Suppressor macrophage (primary cell): Measurements from ENCODE around the gene COL24A1.

ENCODE experiments used
- DNase-seq, 4 experiments: peaks; one replicate each; pipeline ENCODE4 v3.0.0-alpha.2; 2020 to 2022
- total RNA-seq, 17 experiments: gene quantifications; one replicate each; lab custom pipeline; 2026; ENCODE audit warnings: mixed read lengths in 6 of 17, inconsistent platforms in 3 of 17; lab: John Stamatoyannopoulos, UW

COL24A1 gene
- total RNA-seq: 0.17 to 8.7 (median 0.72) reads per million in 17 experiments

DNA sequence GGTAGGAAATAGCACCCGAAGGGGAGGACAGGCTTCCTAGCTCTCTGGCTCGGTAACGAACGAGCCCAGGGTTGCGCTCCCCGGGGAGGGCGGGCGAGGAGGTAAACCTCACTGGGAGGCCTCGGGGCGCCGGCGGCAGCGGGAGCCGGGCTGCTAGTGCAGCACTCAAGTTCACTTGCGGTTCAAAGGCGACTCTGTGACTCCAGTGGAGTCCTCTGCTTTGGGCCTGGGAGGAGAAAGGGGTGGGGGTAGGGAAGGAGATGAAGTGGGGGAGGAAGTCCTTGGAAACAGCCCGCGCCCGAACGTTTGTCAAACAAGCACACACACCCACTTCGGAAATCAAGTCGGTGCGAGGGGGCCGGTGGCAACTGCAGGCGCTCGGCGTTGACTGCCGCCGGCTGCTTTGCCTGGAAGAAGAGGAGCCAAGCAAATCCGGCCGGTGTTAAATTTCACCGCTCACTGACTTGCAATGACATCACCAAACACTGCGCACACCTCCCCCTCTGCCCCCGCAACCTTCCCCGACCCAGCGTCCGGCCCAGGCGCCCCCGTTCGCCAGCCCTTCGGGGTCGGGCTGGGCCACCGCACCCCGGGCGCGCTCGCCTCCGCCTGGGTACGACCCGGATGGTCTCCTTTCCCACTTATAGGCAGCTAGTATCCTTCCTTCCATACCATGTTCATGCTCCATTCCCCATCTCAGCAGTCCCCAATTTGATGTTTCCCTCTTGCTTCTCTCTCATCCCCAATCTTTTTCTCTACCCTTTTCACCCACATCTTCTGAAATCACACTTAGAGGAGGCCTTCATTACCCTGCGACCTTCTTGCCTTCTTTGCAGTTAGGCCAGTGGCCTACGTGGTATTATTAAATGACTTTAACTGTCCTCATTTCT lies at the start of gene COL24A1:
Gene COL24A1, minus strand, starts transcription at position 207 of the 890 bp plus-strand sequence. CDS start 376 bp downstream, outside the sequence.
- peak in 3 of 4 experiments; percentile 23 to 54 (median 42) for DNase-seq

DNA sequence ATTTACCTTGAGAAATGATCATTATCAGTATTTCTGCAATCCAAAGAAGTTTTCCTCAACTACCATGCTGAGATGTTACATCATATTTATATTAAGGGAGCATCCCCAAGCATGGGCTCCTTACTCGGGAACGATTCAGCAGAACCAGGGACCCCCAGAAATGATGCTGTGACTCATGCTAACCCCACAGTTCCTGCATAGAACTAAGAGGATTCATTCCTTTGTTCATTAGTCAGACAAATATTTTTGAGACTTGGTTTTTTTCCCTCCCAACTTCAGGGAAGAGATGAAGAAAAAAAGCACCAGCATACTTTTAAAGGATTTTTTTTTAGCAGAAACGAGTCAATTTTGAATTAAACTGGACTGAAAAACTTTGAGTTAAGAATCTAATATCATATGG lies 49.2 kb upstream of the COL24A1 start:
- DNase-seq: no peak

DNA sequence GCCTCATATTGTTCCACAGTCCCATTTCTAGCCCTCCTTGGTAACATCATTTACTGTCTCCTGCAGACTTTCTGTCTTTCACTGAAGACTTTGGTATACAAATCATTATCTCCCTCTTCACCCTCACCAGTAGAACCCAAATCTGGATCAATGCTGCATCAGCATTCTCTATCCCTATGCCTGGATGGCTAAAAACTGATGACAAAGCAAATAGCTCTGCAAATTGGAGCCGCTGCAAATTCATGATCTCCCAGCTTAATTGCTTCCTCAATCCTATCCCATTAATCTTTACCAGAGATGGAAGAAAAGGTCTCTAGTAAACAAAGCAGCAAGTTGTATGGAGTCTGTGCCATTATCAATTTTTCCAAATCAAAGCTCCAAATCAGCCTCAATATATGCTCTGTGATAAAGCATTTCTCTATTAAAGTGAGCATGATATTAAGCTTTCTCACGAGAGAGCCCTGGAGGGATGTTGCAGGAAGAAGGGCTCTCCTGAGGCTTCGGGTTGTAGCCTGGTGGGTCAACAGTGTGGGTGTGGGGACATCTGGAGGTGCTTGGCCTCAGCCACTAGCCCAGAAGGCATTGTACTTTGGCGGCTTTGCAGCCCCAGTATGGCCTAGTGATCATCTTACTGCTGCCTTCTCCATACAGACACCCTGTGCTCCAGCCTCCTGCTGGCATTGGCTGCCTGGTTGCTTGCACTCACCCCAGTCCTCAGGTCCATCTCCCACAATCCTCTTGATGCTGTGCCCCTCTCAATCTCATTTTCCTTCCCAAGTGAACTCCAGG lies 46.2 kb upstream of the COL24A1 start:
- DNase-seq: no peak

DNA sequence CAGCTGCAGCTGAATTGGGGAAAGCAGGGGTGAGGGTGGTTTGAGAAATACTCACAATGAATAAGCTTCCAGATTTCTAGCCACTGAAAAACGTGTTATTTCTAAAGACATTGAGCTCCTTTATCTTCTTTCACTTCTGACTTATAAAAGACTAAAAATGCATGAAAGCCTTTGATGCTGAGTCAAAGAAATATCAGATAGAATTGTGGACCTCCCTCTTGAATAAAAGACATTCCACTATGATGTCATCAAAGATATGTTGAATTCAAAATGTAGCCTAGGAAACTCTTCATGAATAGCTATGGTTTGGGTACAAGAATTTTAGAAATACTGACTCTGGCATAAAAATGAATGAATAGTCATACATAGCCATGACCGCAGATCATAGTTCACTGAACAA lies 44.7 kb upstream of the COL24A1 start:
- DNase-seq: no peak

DNA sequence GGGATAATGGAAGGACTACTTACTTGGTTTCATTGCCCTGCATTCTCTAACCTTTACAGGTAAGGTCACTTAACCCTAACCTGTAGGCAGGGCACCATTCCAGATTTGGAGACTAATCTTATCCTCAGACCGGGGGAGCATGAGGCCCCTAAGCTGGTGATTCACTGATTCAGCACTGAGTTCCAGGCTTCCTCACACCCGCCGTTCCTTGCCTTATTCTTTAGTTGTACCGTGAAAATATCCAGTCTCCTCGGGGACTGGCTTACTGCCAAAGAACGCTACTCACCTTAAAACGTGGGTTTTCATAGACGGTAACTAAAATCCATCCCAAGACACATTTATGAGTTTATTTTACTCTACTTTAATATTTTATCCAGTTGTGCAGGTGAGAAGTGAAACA lies 44.3 kb upstream of the COL24A1 start:
- DNase-seq: no peak

DNA sequence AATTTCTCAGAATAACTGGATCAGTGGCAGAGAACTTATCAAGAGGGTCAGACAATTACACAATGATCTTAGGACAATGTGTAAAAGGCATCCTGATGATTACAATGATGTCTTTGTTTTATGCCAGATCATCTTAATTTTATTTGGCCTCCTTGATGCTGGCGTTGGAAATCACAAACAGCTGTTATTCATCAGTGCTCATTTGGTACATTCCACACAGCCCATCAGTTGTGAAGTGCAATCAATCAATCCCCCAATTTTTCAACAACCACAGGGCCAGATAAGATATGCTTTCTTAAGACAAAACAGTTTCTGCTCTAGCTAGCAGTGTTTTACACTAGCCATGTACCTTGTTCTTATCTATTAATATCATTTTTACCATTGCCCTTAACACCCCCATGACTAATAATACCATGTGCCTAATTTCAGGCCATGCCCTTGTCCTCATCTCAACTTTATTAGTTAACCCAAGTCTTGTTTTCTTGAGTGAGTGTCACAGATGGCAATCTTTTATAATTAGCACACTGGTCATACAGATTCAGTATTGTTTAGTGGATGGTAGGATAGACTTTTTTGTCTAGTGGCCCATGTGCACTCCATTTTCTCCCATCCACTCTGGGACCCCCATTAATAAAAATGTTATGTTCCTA lies 40.8 kb upstream of the COL24A1 start:
- DNase-seq: no peak

DNA sequence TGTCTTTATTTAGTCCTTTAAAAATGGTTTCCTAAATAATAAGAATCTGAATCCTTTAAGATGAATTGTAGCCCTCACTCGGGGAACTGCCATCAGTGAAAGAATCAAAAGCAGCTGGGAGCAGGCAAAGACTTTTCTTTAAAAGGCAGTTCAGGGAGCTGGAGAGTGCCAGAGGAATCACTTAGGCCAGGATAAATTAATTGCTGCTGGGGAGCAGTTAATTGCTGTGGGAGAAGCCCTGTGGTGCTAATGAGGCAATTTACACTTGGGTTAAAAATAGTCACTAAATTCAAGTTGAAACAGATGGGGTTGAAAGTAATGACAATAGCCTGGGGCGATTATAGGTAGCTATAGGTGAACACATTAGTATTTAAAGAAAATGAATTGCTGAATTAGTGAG lies 38.7 kb upstream of the COL24A1 start:
- DNase-seq: no peak

DNA sequence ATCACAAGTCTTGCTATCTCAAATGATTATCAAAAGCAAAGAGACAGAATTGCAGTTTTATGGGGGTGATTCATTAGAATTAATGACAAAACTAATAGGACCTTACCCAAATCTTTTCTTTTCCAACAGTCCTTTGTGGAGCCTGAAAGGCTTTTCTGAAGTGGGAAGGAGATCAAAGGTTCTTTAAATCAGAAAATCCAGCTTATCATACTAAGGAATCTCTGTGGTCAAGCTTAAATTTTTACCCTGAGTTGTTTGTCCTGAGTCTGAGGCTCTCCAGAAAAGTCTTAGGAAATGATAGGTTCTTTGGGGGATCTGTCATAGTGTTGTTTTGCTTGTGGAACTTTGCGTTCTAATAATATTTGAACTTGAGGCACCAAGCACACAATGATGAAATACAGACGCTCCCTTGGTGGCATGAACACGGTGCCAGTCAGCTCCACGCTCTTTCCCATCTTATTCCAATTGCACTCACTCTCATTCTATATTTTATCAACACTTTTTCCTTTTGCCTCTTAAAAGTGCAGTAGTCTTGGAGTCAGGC lies 38.0 kb upstream of the COL24A1 start:
- DNase-seq: no peak

DNA sequence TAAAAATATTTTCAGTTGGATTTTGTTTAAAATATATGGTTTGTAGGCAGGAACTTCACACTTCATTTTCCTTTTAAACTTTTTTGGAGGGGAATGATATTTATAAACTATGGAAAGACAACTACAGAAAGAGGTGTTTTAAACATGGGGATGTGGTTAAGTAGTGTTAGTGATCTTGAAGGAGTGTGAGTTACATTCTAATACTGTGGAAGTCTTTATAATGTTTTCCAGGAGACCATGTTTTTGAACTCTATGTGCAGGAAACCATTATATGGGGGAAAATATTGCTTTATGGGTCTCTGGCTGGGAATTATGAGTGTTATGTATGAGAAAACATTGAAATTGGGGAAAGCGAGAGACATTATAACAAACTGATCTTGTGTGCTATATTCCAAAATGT lies 35.8 kb upstream of the COL24A1 start:
- DNase-seq: no peak

DNA sequence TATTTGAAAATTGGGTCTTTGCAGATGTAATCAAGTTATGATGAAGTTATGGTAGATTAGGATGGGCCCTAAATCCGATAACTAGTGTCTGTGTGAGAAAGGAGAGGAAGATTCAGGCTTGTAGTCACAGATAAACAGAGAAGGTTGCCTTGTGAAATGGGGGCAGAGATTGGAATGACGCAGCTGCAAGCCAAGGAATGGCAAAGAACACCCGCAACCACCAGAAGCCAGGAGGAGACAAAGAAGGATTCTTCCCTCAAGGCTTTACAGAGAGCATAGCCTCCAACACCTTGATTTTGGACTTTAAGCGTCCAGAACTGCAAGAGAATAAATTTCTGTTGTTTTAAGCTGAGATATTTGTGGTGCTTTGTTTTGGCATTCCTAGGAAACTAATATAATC lies 35.4 kb upstream of the COL24A1 start:
- DNase-seq: no peak

DNA sequence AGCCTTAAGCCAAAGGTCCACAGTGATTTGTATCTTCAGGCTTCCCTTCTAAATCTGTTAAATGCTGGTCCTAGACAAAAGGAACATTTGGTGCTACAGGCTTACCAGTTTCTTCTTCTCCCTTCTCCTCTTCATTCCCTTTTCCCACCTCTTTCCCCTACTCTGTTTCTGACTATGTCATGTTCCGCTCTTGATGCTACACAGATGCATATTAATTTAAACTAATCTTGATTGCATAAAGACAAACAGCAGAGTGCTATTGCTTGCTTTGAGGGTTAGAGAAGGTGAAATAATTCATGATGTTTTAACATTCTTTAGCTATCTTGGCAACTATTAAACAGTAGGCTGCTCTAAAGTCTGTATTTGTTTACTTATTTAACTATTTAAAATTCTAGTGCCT lies 34.3 kb upstream of the COL24A1 start:
- no peak for DNase-seq

DNA sequence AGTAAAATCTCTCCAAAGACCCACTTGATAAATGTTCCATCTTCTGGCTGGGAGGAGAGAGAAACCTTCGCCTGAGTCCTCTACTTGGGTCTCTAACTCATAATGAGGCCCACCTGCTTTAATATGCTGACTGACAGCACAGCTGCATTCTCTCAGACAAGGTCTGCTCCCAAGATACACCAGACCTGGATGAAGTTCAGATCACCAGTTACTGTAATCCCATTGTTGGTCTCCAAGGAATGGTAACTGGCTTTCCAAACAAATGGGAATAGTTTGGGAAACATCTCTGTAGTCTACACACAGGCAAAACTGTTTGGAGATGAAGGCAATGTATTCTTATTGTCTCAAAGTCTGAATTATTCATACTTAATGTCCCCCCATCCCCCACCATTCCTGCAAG lies 27.9 kb upstream of the COL24A1 start:
- no peak for DNase-seq

DNA sequence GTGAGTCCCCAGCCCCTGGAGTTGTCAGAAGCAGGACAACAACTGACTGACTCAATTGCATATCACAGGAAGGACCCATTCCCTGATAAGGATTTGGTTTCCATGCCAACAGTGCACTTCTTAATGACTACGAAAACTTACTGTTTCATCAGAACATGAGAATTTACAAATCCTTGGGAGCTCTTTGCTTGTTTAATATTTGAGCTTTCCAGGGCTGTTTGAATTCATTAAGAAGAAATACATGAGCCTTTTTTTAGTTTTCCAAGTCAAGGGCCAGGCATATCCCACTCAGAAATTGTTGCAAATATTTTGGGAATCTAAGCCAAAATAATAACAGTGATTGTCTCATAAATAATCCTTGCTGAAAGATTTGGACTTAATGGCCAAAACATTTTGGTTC lies 27.2 kb upstream of the COL24A1 start:
- DNase-seq: no peak

DNA sequence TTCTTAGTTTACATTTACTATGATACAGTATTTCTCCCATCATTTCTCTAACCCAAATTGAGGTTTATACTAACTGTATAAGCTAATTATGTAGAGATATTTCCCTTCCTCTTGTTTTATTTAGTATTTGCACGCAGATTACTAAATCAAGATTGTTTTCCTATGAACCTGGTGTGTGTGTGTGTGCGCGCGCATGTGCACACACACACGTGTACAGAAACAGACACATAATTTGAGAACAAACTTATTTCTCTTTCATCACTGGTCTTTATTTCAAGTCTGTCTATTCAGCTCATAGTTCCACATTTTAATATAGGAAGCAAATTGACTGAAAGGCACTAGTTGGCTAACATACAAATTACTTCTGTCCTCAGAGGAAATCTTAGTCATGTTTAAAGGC lies 19.7 kb upstream of the COL24A1 start:
- peak in 1 of 4 experiments; percentile 15 for DNase-seq

DNA sequence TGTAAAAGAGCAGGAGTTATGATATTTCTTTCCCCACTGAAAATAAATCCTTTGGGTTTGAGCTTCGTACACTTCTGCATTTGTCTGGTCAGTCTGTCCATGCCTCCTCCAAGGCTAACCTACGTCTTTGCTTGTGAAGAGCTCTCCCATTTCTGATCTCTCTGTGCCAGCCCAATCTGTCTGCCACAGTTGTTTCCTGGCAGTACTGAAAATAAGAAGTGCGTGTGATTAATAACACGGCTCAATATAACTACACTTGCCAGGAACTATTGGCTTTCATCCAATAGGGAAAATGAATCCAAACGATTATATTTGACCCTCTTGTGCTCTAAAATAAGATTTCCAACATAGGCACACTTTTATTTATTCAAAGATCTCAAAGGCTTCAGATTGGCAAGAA lies 19.2 kb upstream of the COL24A1 start:
- peak in 2 of 4 experiments; percentile 6 to 14 for DNase-seq

DNA sequence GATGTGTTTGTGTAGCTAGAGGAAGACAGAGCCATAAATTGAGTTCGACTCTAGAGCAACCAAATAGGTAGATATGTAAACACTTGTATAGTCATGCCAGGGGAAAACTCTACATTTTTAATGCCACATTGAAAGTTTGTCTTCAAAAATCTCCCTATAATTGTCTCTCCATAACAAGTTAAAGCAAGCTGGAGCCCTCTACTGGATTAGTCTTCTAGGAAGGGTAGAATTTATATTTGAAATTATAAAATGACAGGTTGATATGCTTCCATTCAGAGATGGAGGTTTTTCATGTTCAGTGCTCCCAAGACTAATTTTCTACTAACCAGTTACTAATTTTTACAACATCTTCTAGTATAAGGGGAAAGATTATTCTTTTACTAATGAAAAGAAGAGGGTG lies 13.1 kb upstream of the COL24A1 start:
- peak in 1 of 4 experiments; percentile 26 for DNase-seq

DNA sequence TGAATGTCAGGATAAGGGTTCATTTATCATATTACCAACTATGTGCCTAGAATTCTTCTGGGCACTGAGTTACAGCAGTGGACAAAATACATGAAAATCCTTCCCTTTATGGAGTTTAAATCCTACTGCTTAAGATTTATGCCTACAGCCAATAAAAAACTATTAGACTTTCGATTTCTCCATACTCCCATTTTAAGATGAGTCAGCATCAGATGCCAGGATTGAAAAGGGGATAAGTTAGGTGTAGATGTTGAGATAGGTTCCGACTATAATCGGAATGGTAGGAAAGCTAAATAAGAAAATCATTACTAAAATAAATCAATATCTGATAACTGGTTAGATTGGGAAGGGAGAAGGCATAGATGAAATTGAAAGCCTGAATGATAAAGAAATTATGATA lies 3.2 kb upstream of the COL24A1 start:
- no peak for DNase-seq

DNA sequence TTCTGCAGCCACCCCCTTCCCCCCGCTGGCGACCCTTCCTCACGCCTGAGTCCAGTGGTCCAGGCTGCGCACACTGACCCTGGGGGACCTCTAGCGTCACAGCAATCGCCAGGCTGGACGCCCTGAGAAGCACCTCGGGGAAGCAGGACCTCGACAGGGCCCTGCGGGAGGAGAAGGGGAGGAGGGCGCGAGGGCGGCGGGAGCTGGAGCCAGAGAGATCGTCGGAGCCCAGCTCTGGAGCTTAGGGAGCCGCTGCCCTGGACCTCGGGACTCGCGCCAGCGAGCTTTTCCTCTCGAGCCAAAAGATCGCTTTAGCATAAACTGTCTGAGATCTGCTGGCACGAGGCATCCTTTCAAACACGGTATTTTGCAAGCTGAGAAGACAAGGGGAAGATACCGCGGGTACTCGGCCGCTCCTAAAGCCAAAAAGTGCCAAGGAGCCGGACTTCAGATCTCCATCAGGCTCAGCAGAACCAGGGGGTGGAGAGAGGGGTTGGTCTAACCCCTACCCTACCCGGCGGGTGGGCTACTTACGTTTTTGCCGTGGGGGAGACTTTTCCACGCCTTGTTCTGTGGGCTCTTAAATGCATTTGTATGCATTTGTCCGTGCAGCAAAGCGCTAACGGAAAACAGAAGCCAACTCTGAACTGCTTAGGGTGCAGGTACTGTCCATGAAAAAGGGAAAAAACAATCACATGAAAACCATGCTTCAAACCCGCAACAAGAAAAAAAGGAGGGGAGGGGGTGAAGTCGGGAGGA lies 586 bp downstream of the COL24A1 start:
- DNase-seq: peak in 3 of 4 experiments; percentile 15 to 57 (median 43)

DNA sequence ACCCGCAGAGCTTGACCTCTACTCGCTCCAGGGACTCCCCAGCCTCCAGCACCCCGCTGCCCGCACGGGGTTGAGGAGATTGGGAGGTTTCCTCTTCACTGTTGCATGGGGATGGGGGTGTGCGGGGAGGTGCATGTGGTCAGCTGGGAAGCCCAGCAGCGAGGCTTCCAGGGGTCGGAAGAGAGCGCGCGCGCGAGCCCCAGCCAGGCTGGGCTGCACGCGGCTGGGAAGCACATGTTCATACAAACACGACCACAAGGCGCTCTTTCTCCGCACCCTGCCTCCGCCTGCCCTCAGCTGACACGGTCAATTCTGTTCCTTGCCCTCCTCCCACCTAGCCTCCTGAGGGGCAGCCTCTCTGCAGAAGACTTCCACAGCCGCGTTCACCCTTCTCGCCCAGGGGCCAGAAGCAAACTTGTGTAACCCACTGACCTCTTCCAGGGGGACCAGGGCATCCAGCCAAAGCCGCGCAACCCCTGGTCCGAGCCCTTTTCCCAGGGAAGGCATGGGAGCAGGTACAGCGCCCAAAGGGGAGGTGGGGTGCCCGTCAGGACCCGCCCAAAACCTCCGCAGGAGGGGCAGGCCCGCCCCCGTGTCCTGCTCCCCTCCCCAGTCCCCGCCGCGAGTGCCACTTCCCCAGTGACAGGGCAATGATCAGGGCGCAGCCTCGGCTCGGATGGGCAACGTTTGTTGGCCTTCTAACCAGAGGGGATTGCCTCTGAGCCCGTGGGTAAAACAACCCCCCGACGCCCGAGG lies 1.3 kb downstream of the COL24A1 start:
- peak in 3 of 4 experiments; percentile 21 to 61 (median 48) for DNase-seq

DNA sequence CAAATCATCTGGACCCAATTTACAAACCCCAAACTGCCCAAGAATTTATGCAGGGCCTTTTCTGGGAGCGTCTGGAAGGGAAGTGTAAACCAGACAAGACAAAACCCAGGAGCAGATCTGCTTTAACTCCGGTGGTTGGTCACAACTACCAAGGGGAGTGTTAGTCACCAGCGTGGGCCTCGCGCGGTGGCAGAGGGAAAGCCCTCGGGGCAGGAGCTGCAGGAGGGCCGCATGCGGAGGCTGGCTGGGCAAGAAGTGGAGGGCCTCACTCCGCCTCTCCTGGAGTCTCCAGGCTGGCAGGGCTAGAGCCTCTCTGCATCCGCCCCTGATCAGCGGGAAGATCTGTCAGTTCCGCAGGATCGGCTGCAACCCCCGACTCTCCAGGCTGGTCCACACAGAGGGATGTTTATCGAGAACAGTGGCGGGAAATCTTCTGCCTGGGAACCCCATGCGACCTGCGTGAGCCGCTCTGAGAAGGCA lies 2.0 kb downstream of the COL24A1 start:
- peak in 1 of 4 experiments; percentile 22 for DNase-seq

DNA sequence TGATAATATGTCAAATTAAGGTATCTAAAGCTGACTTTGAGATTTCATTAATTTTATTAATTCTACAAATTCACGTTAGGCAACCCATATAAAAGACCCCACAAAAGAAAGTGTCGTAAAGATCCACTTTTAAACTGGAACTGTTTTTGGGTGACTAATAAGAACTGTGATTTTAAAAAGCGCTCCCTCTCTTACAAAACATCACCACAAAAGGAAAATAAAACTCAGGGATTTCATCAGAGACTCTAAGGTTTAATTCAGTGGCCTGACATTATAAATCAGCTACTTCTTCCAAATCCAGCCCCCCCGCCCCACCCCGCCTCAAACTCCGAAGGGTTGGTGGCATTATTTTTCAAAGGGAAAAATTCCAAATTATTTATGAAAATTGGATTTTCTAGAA lies 2.7 kb downstream of the COL24A1 start:
- no peak for DNase-seq
